Subcutaneous adipose tissue (tissue), 4 donors: Measurements from ENCODE around the gene VTN. TPM values are rescaled to one million over a fixed set of nuclear protein-coding genes. Genes with fewer than 3 reads are reported as not detected.

Experiments used
- total RNA-seq, 4 donors: library from RNA; depleted of rRNA; stranded (reverse); fragments of >200 nt; gene quantifications; one replicate each; pipeline ENCODE4 v1.1.0, GENCODE V29; 2016
- TF ChIP-seq, protein P1 (sequence below): fragments of 450-650 bp; IDR thresholded peaks from one replicate; pipeline ENCODE4 v1.5.1; 2016; ENCODE audit warnings: low read depth, mild to moderate bottlenecking, control low read depth, antibody characterized with exemption, moderate library complexity

Gene VTN
- total RNA-seq, 4 donors from 2014 or later = 0.85 to 2.6 TPM; not detected in 2

DNA sequence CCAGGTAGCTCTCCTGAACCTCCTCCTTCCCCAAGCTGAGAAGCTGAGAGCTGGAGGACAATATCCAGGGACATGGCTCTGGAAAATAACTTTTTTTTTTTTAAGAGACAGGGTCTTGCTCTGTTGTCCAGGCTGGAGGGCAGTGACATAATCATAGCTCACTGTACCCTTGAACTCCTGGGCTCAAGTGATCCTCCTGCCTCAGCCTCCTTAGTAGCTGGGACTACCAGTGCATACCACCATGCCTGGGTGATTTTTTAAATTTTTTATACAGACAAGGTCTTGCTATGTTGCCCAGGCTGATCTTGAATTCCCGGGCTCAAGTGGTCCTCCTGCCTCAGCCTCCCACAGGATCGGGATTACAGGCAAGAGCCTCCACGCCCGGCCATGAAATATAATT lies 29.7 kb upstream of the VTN start:
- TF ChIP-seq, protein P1, sequence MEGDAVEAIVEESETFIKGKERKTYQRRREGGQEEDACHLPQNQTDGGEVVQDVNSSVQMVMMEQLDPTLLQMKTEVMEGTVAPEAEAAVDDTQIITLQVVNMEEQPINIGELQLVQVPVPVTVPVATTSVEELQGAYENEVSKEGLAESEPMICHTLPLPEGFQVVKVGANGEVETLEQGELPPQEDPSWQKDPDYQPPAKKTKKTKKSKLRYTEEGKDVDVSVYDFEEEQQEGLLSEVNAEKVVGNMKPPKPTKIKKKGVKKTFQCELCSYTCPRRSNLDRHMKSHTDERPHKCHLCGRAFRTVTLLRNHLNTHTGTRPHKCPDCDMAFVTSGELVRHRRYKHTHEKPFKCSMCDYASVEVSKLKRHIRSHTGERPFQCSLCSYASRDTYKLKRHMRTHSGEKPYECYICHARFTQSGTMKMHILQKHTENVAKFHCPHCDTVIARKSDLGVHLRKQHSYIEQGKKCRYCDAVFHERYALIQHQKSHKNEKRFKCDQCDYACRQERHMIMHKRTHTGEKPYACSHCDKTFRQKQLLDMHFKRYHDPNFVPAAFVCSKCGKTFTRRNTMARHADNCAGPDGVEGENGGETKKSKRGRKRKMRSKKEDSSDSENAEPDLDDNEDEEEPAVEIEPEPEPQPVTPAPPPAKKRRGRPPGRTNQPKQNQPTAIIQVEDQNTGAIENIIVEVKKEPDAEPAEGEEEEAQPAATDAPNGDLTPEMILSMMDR = no peak

DNA sequence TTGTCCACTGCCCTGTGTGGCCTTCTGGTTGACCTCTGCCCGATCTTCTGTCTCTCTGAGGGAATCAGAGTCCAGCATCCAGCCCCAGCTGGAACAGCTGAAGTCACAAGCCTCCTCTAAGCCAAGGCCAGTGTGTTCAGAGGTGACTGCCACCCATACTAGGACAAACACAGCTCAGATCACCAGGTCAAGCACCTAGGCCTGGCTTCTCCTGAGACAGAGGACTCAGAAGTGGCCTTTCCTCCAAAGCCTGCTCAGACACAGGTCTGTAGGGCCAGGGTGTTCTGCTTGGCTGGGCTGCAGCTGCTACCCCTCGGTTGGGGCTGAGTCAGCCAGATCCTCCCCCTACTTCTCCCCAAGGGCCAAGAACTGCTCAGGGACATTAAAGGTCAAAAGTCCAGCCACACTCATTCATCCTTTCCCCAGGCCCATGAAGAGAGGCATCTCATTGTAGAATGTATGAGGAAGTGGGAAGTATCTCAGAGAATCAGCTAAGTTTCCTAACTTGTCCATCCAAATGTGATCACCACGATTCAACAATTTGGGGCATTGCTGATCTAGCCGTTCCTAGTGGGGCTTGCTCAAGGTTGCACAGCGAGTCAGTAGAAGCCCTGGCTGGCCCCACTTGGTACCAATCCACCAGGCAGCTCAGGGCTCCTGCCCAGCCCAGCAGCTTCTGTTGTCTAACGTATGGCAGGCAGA lies 28.3 kb upstream of the VTN start:
- TF ChIP-seq, protein P1 = no peak

DNA sequence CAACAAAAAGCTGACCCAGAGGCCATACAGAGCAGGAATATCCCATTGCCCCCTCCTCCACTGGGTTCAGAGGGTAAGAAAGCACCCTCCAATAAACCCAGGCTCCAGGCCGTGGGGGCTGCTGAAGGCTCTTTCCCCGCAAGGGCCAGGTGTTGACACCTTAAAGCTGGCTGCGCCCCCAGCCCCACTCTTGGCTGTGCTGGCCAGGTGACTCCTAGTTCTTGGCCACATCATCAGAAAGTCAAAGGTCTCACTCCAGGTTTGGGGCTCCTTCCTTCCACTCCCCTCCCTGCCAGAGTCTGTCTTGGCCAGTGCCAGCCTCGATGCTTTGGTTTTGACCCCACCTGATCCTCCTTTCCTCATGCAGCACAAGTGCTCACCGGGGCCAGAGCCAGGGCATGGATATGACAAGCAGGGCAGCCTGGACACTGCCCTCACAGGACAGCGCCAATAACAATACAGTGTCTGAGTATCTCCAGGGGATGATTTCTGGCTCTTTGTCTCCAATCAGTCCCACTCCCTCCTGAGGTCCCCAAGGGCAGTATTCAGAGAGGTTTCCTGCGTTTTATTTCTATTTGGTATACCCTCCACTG lies 27.7 kb upstream of the VTN start:
- TF ChIP-seq, protein P1 = no peak

DNA sequence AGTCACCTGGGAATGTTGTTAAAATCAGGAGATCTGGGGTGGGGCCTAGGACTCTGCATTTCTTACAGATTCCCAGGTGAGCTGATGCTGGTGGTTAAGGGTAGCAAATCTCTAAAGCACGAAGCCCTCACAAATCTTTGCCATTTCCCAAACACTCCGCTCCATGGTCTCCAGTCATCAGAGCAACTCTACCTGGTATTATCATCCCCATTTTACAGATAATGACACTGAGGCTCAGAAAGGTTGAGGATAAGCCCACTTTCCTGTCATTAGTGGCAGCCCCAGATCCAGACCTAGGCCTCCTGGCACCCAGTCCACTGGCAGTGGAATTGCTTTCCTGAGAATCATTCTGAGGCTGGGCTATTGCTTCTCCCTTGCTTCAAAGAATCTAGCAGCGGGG lies 27.2 kb upstream of the VTN start:
- TF ChIP-seq, protein P1 = no peak

DNA sequence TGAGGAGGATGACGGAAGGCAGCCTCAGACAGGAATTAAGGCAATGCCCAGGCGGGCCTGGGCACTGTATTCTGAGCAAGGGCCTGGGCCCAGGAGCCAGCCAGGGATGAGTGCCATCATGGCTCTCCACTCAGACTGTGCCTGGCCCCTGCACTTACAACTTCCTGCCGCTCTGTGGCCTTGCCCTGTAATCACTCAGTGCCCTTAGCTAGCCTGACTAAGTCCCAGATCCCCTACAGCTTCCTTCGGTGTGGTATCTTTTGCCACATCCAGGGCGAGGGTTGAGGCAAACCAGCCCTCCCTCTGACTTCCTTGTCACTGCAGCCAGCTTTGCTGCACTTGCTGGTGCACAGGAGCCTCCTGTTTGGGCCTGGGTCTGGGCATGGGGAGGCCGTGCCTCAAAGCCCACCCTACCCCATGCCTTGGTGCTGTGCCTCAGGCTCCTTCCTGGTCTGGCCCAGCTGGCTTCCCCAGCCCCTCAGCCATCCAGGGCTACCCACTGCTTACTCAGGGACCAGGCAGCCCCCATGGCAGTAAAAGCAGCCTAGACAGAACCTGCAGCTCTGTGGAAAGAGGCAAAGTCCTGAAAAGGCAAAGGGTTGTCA lies 26.6 kb upstream of the VTN start:
- TF ChIP-seq, protein P1 = no peak

DNA sequence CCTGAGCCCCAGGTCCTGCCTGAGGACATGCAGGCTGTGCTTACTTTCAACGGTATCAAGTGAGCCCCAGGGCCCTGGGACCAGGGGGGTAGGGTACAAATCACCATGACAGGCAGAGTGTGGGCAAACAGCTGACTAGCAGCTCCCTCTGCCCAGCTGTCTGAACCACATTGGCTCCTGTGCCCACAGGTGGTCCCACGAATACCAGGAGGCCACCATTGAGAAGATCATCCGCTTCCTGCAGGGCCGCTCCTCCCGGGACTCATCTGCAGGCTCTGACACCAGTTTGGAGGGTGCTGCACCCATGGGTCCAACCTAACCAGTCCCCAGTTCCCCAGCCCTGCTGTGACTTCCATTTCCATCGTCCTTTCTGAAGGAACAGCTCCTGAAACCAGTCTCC lies 25.9 kb upstream of the VTN start:
- TF ChIP-seq, protein P1 = no peak

DNA sequence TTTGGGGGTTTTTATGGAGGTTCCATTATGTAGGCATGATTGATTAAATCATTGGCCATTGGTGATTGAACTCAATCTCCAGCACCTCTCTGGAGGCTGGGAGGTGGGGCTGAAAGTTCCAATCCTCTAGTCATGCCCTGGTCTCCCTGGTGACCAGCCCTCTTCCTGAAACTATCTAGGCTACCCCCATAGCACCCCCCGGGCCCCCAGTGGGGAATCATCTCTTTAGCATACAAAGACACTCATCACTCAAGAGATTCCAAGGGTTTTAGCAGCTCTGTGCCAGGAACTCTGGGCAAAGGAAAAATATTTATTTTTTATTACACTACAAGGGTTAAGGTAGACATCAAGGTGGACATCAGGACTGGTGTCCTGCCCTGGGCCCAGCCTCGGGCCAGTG lies 25.3 kb upstream of the VTN start:
- TF ChIP-seq, protein P1 = no peak
